ENCODE measurements around the gene LRRC74A. TPM values are rescaled to one million over a fixed set of nuclear protein-coding genes. Genes with fewer than 3 reads are reported as not detected.

The LRRC74A gene
- total and polyA plus RNA-seq, 10 of the 15 experiments (the other 5 are each of a cell fraction or from before 2014, with no cell fraction given) = not detected

DNA sequence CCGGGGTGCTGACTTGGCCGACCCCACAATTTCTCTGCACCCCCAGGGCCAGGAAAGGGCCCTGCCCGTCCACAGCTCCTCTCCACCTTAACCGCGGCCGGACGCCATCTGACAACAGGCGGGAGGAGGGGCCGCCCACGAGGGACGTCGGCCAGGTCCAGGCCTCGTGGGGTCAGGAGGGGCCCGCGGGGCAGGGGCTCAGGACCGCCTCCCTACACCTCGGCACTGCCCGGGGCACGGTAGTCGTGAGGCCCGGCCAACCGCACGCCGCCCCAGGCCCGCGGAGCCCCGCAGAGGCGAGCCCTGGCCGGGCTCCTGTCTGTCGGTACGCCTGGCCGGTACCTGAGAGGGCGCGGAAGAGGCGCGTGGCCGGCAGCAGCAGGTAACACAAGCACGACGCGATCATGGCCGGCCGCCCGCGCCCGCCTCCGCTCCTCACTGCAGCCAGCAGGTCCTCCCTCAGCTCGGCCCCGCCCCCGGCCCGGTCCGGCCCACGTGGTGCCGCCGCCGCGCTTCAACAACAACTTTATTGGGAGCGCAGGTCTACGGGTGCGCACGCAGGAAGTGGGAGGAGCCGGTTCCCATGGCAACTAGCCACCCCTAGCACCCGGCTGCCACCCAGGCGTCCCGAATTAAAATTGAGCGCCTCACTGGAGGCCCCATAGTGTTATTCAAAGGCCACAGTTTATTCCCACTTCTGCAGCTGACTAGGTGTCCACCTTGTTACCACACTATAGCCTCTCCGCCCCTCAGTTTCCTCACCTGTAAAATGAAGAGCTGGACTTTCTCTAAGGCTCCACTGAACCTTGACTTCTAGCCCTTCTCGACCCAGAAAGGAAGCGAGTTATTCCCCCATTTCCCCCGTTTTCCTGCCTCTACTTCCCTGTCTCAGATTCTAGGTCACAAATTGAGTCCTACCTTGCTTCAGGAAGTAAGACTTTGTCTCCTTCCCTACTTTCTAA, 13.5 kb upstream of the LRRC74A start, which contains the start of gene ANGEL1 (continued):
- TF ChIP-seq POLR2A (IDR thresholded peaks at IDR 0.05; ENCODE audit: low read depth, low read length) (peak; percentile 96), MTA2 (IDR thresholded peaks at IDR 0.05; ENCODE audit: low read depth) (no peak), IKZF1 (conservative IDR thresholded peaks at IDR 0.05) (peak; percentile 84), EGR1 (IDR thresholded peaks at IDR 0.05; ENCODE audit: borderline replicate concordance in 1 of 2, low read depth in 2 of 2, low read length in 2 of 2) (peak; percentile 70 to 95), SMARCA5 (IDR thresholded peaks at IDR 0.05) (peak; percentile 57; the same call in 1 of the 2 replicates), SREBF2 (IDR thresholded peaks at IDR 0.05; ENCODE audit: low read length) (0 out of 2 replicates have a peak, but pooled peaks have one; percentile 26), BCL11A (IDR thresholded peaks at IDR 0.05; ENCODE audit: low read depth, low read length) (no peak), CBFB (IDR thresholded peaks at IDR 0.05; ENCODE audit: low read depth) (no peak), YY1 (IDR thresholded peaks at IDR 0.05; ENCODE audit: low read depth, low read length) (peak; percentile 92), NBN (IDR thresholded peaks at IDR 0.05) (no peak), NR2F1 (conservative IDR thresholded peaks at IDR 0.05) (peak; percentile 65; the same call in 1 of the 2 replicates), ZNF217 (IDR thresholded peaks at IDR 0.05) (no peak)
- TF ChIP-seq, protein P1, sequence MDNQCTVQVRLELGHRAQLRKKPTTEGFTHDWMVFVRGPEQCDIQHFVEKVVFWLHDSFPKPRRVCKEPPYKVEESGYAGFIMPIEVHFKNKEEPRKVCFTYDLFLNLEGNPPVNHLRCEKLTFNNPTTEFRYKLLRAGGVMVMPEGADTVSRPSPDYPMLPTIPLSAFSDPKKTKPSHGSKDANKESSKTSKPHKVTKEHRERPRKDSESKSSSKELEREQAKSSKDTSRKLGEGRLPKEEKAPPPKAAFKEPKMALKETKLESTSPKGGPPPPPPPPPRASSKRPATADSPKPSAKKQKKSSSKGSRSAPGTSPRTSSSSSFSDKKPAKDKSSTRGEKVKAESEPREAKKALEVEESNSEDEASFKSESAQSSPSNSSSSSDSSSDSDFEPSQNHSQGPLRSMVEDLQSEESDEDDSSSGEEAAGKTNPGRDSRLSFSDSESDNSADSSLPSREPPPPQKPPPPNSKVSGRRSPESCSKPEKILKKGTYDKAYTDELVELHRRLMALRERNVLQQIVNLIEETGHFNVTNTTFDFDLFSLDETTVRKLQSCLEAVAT (IDR thresholded peaks at IDR 0.05) = no peak
- TF ChIP-seq, protein P2, sequence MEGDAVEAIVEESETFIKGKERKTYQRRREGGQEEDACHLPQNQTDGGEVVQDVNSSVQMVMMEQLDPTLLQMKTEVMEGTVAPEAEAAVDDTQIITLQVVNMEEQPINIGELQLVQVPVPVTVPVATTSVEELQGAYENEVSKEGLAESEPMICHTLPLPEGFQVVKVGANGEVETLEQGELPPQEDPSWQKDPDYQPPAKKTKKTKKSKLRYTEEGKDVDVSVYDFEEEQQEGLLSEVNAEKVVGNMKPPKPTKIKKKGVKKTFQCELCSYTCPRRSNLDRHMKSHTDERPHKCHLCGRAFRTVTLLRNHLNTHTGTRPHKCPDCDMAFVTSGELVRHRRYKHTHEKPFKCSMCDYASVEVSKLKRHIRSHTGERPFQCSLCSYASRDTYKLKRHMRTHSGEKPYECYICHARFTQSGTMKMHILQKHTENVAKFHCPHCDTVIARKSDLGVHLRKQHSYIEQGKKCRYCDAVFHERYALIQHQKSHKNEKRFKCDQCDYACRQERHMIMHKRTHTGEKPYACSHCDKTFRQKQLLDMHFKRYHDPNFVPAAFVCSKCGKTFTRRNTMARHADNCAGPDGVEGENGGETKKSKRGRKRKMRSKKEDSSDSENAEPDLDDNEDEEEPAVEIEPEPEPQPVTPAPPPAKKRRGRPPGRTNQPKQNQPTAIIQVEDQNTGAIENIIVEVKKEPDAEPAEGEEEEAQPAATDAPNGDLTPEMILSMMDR (IDR thresholded peaks at IDR 0.05 in 2 of 3, conservative IDR thresholded peaks at IDR 0.05 in 1 of 3; ENCODE audit: control insufficient read depth in 2 of 3, extremely low read depth in 1 of 3, insufficient read depth in 1 of 3, low read depth in 3 of 3, low read length in 3 of 3) = no peak
- TF ChIP-seq, protein P3, sequence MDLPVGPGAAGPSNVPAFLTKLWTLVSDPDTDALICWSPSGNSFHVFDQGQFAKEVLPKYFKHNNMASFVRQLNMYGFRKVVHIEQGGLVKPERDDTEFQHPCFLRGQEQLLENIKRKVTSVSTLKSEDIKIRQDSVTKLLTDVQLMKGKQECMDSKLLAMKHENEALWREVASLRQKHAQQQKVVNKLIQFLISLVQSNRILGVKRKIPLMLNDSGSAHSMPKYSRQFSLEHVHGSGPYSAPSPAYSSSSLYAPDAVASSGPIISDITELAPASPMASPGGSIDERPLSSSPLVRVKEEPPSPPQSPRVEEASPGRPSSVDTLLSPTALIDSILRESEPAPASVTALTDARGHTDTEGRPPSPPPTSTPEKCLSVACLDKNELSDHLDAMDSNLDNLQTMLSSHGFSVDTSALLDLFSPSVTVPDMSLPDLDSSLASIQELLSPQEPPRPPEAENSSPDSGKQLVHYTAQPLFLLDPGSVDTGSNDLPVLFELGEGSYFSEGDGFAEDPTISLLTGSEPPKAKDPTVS (IDR thresholded peaks at IDR 0.05; ENCODE audit: low read depth, low read length) = peak; percentile 56; the same call in 1 of the 2 replicates
- TF ChIP-seq, protein P4, sequence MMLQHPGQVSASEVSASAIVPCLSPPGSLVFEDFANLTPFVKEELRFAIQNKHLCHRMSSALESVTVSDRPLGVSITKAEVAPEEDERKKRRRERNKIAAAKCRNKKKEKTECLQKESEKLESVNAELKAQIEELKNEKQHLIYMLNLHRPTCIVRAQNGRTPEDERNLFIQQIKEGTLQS (IDR thresholded peaks at IDR 0.05; ENCODE audit: borderline replicate concordance, extremely low read depth, low read depth, low read length) = peak; percentile 97
- TF ChIP-seq, protein P5, sequence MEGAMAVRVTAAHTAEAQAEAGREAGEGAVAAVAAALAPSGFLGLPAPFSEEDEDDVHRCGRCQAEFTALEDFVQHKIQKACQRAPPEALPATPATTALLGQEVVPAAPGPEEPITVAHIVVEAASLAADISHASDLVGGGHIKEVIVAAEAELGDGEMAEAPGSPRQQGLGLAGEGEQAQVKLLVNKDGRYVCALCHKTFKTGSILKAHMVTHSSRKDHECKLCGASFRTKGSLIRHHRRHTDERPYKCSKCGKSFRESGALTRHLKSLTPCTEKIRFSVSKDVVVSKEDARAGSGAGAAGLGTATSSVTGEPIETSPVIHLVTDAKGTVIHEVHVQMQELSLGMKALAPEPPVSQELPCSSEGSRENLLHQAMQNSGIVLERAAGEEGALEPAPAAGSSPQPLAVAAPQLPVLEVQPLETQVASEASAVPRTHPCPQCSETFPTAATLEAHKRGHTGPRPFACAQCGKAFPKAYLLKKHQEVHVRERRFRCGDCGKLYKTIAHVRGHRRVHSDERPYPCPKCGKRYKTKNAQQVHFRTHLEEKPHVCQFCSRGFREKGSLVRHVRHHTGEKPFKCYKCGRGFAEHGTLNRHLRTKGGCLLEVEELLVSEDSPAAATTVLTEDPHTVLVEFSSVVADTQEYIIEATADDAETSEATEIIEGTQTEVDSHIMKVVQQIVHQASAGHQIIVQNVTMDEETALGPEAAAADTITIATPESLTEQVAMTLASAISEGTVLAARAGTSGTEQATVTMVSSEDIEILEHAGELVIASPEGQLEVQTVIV (IDR thresholded peaks at IDR 0.05; ENCODE audit: borderline replicate concordance, partially characterized antibody) = no peak
- TF ChIP-seq, protein P6, sequence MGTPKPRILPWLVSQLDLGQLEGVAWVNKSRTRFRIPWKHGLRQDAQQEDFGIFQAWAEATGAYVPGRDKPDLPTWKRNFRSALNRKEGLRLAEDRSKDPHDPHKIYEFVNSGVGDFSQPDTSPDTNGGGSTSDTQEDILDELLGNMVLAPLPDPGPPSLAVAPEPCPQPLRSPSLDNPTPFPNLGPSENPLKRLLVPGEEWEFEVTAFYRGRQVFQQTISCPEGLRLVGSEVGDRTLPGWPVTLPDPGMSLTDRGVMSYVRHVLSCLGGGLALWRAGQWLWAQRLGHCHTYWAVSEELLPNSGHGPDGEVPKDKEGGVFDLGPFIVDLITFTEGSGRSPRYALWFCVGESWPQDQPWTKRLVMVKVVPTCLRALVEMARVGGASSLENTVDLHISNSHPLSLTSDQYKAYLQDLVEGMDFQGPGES (IDR thresholded peaks at IDR 0.05) = 0 out of 2 replicates have a peak, but pooled peaks have one; percentile 41
- TF ChIP-seq, protein P7, sequence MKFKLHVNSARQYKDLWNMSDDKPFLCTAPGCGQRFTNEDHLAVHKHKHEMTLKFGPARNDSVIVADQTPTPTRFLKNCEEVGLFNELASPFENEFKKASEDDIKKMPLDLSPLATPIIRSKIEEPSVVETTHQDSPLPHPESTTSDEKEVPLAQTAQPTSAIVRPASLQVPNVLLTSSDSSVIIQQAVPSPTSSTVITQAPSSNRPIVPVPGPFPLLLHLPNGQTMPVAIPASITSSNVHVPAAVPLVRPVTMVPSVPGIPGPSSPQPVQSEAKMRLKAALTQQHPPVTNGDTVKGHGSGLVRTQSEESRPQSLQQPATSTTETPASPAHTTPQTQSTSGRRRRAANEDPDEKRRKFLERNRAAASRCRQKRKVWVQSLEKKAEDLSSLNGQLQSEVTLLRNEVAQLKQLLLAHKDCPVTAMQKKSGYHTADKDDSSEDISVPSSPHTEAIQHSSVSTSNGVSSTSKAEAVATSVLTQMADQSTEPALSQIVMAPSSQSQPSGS (IDR thresholded peaks at IDR 0.05; ENCODE audit: low read length) = no peak
